DMS153 treated with DMSO at 0.1 percent for 48 hours (cell line): ENCODE results near the gene ADARB1.

ENCODE experiments used
- DNase-seq: peaks from one replicate; lab custom pipeline; 2025; ENCODE audit not compliant: unreplicated experiment; lab: John Stamatoyannopoulos, UW

Gene ADARB1

DNA sequence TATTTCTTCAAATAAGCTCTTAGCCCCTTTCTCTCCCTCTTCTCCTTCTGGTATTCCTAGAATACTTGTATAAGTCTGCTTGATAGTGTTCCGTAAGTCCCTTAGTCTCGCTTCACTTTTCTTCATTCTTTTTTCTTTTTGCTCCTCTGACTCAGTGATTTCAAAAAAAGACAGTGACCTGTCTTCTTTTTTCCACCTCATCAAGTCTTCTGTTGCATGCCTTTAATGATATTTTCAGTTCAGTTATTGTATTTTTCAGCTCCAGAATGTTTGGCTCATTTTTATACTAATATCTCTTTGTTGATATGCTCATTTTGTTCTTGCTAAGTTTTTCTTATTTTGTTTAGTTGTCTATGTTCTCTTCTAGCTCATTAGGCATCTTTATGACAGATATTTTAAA lies 115.6 kb downstream of the ADARB1 start:
- DNase-seq, result no peak

DNA sequence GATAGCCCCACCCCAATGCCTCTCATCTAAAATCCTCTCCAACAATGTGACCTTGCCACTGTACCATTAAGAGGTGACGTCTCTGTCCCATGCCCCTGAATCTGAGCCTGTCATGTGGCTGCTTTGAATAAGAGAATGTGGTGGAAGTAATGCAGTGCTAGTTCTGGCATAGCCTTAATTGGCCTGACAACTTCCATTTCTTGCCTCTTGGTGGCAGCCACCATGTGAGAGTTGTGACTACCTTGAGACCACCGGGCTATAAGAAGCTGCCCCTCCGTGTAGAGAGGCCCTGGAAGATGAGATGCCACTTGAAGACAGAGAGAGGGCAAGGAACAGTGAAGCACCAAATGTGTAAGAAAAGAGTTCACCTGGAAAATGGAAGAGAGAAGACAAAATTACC lies 118.0 kb downstream of the ADARB1 start:
- DNase-seq, result no peak

DNA sequence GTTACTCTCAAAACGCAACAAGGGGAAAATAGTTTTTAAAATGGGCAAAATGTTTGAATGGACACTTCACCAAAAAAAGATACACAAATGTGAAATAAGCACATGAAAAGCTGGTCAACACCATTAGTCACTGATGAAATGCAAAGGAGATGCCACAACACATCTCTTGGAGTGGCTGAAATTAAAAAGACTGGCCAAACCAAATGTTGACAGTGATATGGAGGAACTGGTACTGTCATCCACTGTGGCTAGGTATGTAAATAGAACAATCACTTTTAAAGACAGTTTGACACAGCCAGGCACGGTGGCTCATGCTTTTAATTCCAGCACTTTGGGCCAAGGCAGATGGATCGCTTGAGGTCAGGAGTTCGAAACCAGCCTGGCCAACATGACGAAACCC lies 122.2 kb downstream of the ADARB1 start:
- no peak for DNase-seq

DNA sequence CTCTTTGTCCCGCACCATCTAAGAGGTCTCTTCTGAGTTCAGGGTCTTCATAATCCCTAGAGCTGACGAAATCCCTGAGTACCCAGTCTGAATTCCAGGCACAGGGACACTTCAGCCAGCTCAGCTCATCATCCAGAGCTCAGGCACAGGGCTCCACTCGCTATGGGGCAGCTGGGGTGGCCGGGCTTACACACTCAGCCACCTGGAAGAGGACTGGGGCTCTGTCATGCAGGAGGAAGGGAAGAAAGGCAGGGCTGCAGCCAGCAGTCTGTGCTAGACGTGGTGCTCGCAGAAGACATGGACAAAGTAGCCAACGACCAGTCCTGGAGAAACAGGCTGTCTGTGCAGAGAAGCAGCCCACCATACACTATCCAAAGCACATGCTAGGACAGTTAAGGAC lies 124.8 kb downstream of the ADARB1 start:
- no peak for DNase-seq

DNA sequence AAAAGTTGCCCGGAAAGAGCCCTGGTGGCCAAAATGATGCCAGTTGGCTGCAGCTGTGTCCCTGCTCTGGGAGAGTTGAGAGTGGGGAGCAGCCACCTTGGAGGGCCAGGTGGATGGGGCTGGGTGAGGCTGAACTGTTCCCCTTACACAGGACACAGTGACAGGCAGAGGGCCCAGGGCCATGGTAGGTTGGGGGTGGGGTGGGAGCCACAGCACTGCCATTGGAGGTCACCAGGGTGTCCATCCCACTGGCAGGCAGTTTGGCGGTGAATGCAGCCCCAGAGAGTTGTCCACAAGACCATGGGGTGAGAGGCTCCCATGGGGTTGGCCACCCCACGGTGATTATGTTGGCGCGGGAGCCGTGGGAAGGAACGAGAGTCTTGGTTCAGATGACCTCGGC lies 125.7 kb downstream of the ADARB1 start:
- no peak for DNase-seq

DNA sequence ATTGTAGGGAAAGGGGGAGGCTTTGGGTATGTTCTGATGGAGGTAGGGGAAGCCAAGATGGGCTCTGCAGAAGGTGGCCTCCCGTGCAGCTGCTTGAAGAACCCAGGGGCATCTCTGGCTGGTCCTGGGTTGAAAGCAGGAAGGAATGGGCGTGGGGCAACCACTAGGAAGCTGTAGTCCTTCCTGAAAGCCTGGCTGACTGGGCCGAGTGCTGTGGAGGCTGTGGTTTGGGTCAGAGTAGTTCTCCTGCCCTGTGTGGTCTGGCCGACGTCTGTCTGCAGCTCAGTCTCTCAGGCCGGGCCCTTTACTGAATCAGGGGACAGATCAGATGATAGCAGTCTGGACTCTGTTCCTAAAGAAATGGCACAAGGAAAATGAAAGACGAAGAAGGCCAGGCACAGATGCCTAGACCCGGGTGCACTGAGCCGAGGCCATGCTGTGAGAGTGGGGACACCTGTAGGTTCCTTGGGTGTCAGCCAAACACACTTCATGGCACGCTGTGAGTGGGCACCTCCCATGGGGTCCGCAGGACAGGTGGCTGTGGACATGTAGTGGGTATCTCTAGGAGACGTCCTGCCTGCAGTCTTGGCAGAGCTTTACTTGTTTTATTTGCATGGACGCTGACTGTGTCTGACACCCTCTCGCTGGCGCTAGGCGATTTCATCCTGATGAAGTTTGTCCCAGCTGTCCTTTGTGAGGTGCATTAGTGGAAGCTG lies 126.4 kb downstream of the ADARB1 start:
- DNase-seq, result no peak

DNA sequence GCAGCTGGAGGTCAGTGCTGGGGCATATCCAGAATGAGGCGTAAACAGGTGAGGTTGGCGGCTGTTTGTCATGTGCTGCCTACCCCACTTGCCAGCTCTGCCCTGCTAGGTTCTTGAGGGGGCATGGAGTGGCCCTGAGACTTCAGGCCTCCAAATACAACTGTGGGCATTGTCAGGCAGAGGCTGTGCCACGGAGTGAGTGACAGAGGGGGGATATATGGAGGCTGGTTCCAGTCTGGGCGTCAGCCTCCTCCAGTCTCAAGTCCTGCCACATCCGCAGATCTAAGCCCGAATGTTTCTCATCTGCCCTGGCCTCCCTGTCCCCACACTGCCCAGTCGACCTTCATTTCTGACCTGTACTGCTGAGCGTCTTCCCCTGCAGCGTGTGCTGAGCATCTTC lies 128.0 kb downstream of the ADARB1 start:
- DNase-seq, result no peak

DNA sequence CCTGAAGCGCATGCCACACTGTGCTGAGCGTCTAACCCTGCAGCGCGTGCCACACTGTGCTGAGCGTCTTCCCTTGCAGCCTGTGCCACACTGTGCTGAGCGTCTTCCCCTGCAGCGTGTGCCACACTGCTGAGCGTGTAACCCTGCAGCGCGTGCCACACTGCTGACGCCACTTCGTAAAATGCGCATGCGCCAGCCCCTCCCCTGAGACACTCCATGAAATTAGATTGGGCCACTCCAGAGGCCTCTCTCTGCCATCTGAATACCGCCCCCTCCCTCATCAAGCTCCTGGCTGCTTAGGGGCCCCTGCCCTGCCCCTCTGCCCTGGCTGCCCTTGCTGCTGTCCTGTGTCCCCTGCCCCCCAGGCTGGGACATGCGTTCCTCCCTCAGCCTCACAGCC lies 128.5 kb downstream of the ADARB1 start:
- DNase-seq, result no peak

DNA sequence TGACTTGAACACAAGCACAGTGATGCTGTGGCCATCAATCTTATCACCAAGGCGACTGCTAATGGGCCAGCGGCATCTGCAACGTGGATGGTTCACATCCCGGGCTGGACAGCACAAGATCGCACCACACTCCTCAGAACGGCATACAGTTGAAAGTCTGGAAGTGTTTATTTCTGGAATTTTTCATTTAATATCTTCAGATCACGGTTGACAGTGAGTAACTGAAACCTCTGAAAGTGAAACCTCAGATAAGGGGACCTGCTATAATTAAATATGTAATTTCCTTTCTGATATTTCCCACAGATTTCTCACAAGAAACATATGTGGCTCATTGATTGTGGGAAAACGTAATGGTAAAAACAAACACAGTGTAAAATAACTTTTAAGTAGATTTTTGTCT lies 129.6 kb downstream of the ADARB1 start:
- DNase-seq, result no peak

DNA sequence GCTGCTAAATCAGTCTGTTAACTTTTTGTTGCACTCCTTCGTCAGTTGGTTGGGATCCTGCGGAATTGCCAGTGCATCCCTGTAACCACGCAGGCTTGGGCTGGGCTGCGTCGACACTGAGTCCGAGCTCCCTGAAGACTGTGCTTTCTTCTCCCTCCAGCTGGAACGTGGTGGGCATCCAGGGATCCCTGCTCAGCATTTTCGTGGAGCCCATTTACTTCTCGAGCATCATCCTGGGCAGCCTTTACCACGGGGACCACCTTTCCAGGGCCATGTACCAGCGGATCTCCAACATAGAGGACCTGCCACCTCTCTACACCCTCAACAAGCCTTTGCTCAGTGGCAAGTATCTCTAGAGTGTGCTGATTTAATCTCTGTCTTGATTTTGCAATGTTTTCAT lies 130.0 kb downstream of the ADARB1 start:
- no peak for DNase-seq

DNA sequence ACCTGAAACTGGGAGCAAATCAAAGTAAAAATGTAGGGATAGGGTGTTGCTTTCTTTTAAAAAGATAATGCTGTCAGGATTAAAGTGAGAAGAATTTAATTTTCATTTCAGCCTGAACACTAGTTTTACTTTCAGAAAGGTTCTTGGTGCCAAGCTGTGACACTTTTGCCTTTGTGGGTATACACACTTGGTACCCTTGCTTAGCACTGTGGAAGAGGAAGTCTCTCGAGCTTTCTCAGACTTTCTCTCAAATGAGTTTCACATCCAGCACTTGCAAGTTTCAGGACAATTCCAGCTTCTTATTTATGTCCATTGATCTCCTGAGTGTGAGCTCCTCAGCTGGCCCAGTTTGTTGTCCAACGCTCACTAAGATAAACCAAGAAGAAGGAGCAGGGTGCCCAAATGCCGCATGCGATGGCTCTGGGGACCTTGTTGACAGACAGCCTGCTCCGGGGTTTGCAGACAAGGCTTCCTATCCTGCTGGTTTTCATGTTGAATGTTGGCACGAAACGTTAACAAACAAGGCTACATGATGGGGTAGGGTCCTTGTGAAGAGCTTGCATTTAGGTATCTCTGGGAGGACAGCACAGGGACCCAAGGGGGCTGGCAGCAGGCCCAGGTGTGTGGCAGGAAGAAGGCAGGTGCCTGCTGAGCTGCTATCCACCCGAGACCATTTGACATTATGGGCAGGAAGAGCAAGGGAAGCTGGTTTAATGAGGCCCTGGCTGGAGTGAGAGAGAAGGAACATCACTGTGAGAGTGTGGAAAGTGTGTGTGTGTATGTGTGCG lies 133.7 kb downstream of the ADARB1 start:
- no peak for DNase-seq

DNA sequence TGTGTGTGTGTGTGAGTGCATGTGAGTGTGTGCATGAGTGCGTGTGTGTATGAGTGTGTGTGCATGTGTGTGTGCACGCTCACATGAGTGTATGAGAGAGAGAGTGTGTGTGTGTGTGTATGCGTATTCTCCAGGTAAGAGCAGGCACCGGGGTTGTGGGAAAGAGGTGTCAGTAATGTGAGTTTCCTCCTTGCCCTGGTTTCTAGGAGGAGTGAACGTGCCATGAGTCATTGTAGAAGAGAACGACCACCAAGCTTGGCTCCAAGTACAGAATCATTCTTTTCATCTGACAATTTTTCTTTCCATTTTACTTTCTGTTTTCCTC lies 134.2 kb downstream of the ADARB1 start:
- no peak for DNase-seq

DNA sequence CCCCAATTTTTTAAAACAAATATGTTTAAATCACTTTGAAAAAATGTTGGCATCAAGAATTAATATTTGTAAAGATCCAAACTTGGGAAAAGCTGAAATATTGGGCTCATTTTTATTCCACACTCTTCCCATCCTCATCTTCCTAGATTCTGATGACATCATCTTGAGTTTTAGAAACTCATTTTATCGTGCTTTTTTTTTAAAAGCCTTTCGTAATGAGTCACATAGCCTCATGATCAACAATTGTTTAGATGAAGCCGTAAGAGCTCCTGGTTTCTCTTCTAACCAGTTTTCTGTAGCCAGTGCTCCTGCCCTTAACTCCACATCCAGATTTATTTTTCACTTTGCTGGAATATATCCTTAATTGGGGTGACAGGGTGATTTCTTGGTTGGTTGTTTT lies 134.7 kb downstream of the ADARB1 start:
- DNase-seq, result no peak

DNA sequence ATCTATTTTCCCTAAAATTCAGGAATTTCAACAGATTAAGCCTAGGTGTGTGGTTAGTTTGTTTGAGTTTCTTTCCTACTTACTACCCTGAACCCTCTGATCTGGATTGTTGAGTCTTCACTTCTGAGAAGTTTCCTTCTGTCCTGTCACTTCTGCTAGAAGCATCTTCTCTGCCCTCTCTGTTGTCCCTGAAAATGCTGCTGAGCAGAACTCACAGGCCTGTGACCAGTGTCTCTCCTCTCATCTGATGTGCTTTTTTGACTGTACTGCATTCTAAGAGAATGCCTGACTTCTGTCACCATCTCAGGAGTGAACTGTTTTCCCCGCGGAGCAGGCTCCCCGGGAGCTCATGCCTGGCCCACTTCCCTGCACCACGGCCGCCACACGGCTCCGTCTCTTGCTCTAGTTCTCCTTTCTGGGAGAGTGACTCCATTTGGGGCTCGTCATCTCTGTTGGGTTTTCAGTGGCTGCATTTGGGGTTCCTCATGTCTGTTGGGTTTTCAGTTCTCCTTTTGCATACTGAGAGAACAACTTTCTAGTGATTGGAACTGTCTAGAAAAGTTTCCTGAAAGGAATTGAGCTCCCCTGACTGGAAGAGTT lies 135.4 kb downstream of the ADARB1 start:
- no peak for DNase-seq

DNA sequence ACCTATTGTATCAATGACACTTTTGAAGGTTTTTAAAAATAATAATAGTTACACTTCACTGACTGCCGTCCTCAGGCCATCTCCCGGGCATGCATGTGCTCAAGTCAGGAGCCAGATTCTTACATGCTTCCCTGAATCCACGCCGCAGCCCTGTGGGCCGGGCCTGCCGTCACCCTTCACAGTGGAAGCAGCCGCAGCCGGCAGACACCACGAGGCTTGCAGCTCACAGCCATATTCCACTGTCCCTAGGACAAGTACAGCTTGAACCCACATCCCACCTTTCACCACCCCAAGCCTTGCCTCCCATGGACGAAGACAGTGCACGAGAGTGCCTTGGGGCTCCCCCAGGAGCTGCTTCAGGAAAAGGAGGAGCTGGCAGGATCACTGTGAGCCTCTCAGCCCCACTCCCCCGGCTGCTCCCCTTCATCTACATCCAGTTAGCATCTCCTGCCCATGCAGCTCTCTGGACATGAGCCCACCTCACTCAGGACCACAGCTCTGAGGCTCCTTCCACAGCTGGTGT lies 136.1 kb downstream of the ADARB1 start:
- no peak for DNase-seq

DNA sequence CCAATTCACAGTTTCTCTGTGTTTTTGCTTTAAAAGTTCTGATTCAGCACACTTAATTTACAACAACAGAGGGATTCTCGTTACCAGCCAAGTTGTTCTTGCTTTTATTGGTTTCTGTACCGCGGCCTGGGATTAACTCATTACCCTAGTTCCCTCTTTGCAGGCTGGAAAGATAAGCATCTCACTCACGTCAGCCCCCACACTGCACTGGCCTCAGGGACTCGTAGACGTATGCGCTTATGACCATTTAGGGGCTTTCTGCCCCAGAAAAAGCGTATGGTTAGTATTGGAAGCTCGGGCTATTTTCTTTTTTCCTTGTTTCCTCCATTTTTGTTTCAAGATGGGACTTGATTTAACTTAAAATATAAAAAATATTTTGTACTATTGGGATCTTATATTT lies 137.3 kb downstream of the ADARB1 start:
- DNase-seq, result no peak

DNA sequence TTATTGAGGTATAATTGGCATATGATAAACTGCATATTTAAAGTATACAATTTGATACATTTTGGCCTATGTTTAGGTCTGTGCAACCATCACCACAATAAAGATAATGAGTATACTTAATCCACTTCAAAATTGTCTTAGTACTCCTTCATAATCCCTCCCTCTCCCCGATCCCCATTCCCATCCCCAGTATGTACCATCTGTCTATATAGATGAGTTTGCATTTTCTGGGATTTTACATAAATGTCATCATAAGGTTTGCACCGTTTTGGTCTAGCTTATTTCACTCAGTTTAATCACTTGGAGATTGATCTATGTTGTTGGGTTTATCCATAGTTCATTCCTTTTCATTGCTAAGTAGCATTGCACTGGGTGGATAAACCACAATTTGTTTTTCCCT lies 139.0 kb downstream of the ADARB1 start:
- DNase-seq, result no peak

DNA sequence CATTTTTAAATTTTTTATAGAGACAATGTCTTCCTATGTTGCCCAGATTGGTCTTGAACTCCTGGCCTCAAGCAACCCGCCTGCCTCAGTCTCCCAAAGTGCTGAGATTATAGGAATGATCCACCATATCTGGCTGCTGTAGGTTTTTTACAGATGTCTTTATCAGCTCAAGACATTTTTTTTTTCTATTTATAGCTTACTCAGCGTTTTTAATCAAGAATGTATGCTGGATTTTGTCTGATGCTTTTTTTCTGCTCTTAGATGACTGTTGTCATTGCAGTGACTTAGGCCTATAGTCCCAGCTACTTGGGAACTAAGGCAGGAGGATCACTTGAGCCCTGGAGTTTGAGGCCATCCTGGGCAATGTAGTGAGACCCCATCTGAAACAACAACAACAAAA lies 140.8 kb downstream of the ADARB1 start:
- no peak for DNase-seq

DNA sequence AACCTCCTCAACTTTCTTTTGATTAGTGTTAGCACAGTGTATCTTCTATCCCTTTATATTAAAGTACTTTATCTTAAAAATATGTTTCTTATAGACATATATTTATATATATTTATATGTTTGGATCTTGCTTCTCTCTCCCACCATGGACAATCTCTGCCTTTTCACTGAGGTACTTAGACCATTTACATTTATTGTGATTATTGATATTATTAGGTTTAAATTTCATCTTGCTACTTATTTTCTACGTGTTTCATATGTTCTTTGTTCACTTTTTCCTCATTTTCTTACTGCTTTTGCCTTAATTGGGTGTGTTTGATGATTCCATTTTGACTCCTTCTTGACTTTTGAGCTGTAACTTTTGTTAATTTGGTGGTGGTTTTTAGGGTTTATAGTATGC lies 142.6 kb downstream of the ADARB1 start:
- no peak for DNase-seq

DNA sequence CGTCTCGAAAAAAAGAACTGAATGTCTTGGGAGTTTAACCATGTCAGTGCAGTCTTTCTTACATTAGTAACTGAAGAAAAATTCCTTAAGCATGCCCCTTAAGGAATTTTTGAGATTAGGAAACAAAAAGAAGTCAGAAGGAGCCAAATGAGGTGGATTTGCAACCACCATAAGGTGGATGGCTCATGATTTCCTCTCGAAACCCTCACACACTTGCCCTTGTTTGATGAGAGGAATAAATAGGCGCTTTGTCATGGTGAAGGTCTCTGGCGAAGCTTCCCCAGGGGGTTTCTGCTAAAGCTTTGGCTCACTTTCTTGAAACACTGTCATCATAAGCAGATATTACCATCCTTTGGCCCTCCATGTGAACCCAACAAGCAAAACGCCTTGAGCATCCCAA lies 145.1 kb downstream of the ADARB1 start:
- DNase-seq, result no peak

DNA sequence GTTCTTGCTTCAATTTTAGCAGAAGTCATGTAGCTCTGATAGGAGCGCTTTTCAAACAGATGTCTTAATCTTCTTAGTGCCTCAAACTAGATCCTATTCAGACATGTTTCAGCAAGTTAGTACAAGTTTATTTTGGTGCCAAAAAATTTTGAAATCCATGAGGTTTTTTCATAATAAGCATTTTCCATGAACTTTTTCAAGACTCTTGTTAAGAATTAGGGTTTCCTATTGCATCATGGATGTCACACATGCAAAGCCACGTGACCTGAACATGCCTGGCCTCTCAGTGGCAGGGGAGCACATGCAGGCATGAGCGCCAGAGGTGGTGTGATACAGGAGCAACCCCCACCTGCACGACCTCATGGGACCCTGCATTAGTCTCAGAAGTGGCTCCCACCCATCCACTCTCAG lies 145.7 kb downstream of the ADARB1 start:
- no peak for DNase-seq
